Measurements from ENCODE around the gene UBL4A. TPM values are rescaled to one million over a fixed set of nuclear protein-coding genes. Genes with fewer than 3 reads are reported as not detected.
A peak's percentile ranks its signal among the peaks of the same experiment; 100 is the strongest.

Gene UBL4A
- total and polyA plus RNA-seq, 9 of the 15 experiments (the other 6 are each of a cell fraction or from before 2014, with no cell fraction given), result 15.2 to 140 (median 100) TPM

- no peak for TF ChIP-seq C11orf30 (IDR thresholded peaks at IDR 0.05; ENCODE audit: low read depth)
- no peak for TF ChIP-seq TSC22D4 (tag; IDR thresholded peaks at IDR 0.05)
- TF ChIP-seq MED1 (CRISPR knock-in tag; IDR thresholded peaks at IDR 0.05; ENCODE audit: borderline replicate concordance), result no peak
- no peak for TF ChIP-seq ZNF655 (CRISPR knock-in tag; IDR thresholded peaks at IDR 0.05)
- no peak for TF ChIP-seq DMBX1 (CRISPR knock-in tag; IDR thresholded peaks at IDR 0.05; ENCODE audit: borderline replicate concordance)
- TF ChIP-seq ARID2 (IDR thresholded peaks at IDR 0.05), result no peak
- TF ChIP-seq NR2C2 (CRISPR knock-in tag; IDR thresholded peaks at IDR 0.05), result no peak
- TF ChIP-seq NR2C2 (tag; IDR thresholded peaks at IDR 0.05), result peak; percentile 44; the same call in 1 of the 2 replicates
- TF ChIP-seq LARP7 (IDR thresholded peaks at IDR 0.05), result no peak
- no peak for TF ChIP-seq SP2 (IDR thresholded peaks at IDR 0.05; ENCODE audit: extremely low read depth, low read depth, low read length, poor library complexity, severe bottlenecking)
- TF ChIP-seq HDAC8 (tag; IDR thresholded peaks at IDR 0.05), result no peak
- TF ChIP-seq MECOM (CRISPR knock-in tag; IDR thresholded peaks at IDR 0.05), result no peak
- TF ChIP-seq, protein P1, sequence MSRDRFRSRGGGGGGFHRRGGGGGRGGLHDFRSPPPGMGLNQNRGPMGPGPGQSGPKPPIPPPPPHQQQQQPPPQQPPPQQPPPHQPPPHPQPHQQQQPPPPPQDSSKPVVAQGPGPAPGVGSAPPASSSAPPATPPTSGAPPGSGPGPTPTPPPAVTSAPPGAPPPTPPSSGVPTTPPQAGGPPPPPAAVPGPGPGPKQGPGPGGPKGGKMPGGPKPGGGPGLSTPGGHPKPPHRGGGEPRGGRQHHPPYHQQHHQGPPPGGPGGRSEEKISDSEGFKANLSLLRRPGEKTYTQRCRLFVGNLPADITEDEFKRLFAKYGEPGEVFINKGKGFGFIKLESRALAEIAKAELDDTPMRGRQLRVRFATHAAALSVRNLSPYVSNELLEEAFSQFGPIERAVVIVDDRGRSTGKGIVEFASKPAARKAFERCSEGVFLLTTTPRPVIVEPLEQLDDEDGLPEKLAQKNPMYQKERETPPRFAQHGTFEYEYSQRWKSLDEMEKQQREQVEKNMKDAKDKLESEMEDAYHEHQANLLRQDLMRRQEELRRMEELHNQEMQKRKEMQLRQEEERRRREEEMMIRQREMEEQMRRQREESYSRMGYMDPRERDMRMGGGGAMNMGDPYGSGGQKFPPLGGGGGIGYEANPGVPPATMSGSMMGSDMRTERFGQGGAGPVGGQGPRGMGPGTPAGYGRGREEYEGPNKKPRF (IDR thresholded peaks at IDR 0.05; ENCODE audit: low read depth, low read length), result no peak
- TF ChIP-seq HMG20B (CRISPR knock-in tag; IDR thresholded peaks at IDR 0.05), result no peak
- no peak for TF ChIP-seq ZNF133 (CRISPR knock-in tag; IDR thresholded peaks at IDR 0.05)
- TF ChIP-seq CHCHD3 (CRISPR knock-in tag; IDR thresholded peaks at IDR 0.05), result no peak
- TF ChIP-seq TOE1 (IDR thresholded peaks at IDR 0.05; ENCODE audit: borderline replicate concordance), result no peak
- no peak for TF ChIP-seq TOE1 (CRISPR knock-in tag; IDR thresholded peaks at IDR 0.05; ENCODE audit: borderline replicate concordance, low read depth)
- TF ChIP-seq RFX1 (IDR thresholded peaks at IDR 0.05), result no peak
- TF ChIP-seq HDAC2 (IDR thresholded peaks at IDR 0.05), result no peak
- TF ChIP-seq, protein P2, sequence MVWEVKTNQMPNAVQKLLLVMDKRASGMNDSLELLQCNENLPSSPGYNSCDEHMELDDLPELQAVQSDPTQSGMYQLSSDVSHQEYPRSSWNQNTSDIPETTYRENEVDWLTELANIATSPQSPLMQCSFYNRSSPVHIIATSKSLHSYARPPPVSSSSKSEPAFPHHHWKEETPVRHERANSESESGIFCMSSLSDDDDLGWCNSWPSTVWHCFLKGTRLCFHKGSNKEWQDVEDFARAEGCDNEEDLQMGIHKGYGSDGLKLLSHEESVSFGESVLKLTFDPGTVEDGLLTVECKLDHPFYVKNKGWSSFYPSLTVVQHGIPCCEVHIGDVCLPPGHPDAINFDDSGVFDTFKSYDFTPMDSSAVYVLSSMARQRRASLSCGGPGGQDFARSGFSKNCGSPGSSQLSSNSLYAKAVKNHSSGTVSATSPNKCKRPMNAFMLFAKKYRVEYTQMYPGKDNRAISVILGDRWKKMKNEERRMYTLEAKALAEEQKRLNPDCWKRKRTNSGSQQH (CRISPR knock-in tag; IDR thresholded peaks at IDR 0.05), result no peak
- TF ChIP-seq RHOXF2B (CRISPR knock-in tag; conservative IDR thresholded peaks at IDR 0.05), result no peak
- no peak for TF ChIP-seq SRSF1 (IDR thresholded peaks at IDR 0.05; ENCODE audit: low read depth, low read length)
- TF ChIP-seq SMARCA4 (IDR thresholded peaks at IDR 0.05), result no peak
- no peak for TF ChIP-seq FOS (IDR thresholded peaks at IDR 0.05; ENCODE audit: extremely low read depth, insufficient read length)
These were observed 28.1 kb downstream of the UBL4A start, which contains the start of gene PLXNA3 (continued) for GRCh38 chrX:154458116-154458953.
